NB4 (cell line): ENCODE results near the gene CUL1.

Source experiments
- DNase-seq: peaks from one replicate; pipeline ENCODE4 v3.0.0; 2010; ENCODE audit warnings: low read depth
- H3K4me3 ChIP-seq: one replicate; pipeline ENCODE4 v1.5.1; 2011; ENCODE audit warnings: mild to moderate bottlenecking, low read depth, low read length, moderate library complexity
- MYC ChIP-seq: IDR thresholded peaks from 2 replicates; pipeline ENCODE4 v1.6.1; 2011; ENCODE audit warnings: low read depth, low read length
- POLR2A ChIP-seq: IDR thresholded peaks from 2 replicates; pipeline ENCODE4 v1.6.1; 2011; ENCODE audit warnings: mild to moderate bottlenecking; ENCODE audit not compliant: insufficient read length; ENCODE audit errors: extremely low read depth
- TF ChIP-seq, protein P1 (sequence below): IDR thresholded peaks from one replicate; pipeline ENCODE4 v1.5.1; 2012; ENCODE audit warnings: low read depth, low read length
- TF ChIP-seq, protein P2 (sequence below): IDR thresholded peaks from 2 replicates; pipeline ENCODE4 v1.6.1; 2011; ENCODE audit warnings: low read depth, low read length

Gene CUL1

DNA sequence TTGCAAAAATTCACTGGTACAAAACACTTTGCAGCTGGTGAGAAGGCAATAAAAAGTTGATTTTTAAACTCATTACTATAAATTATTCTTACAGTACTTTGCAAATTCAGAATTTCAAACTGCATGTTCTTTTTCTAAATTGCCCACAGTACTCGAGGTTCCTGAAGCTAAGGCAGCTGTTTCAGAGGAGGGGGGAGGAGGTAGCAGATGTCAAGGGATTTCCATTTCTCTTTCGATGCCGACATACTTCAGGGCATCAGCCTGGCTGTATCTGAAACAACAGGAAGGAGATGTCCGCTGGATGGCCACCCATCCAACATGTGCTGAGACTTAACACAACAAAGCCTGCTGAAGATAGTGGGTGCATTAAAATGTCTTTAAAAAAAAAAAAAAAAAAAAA, 108.7 kb downstream of the CUL1 start:
- no peak overlapping the region for H3K4me3 ChIP-seq
- TF ChIP-seq, protein P1, sequence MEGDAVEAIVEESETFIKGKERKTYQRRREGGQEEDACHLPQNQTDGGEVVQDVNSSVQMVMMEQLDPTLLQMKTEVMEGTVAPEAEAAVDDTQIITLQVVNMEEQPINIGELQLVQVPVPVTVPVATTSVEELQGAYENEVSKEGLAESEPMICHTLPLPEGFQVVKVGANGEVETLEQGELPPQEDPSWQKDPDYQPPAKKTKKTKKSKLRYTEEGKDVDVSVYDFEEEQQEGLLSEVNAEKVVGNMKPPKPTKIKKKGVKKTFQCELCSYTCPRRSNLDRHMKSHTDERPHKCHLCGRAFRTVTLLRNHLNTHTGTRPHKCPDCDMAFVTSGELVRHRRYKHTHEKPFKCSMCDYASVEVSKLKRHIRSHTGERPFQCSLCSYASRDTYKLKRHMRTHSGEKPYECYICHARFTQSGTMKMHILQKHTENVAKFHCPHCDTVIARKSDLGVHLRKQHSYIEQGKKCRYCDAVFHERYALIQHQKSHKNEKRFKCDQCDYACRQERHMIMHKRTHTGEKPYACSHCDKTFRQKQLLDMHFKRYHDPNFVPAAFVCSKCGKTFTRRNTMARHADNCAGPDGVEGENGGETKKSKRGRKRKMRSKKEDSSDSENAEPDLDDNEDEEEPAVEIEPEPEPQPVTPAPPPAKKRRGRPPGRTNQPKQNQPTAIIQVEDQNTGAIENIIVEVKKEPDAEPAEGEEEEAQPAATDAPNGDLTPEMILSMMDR = no peak
- no peak for TF ChIP-seq POLR2A
- TF ChIP-seq MYC = no peak
- TF ChIP-seq, protein P2, sequence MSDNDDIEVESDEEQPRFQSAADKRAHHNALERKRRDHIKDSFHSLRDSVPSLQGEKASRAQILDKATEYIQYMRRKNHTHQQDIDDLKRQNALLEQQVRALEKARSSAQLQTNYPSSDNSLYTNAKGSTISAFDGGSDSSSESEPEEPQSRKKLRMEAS = no peak
- DNase-seq = no peak

DNA sequence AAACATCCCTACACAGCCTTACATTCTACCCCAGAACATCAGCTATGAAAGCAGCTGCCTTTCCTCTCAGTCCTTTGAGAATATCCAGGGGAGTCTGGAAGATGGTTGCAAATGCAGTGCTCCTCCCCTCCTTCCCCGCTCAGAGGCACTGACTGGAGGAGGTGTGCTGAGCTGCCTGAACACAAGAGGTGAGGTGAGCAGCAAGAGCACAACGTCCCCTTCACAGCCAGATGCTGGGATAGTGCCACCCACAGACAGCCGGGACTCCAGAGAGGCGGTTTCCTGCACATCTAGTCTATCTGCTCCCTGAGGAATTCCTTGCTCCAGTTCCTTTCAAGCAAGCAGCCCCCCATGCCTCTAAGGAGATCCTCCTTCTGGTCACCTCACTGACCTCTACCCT, 111.2 kb downstream of the CUL1 start:
- no peak for DNase-seq
- no peak overlapping the region for H3K4me3 ChIP-seq
- no peak for TF ChIP-seq MYC
- no peak for TF ChIP-seq POLR2A
- TF ChIP-seq, protein P1 = no peak
- TF ChIP-seq, protein P2 = no peak

DNA sequence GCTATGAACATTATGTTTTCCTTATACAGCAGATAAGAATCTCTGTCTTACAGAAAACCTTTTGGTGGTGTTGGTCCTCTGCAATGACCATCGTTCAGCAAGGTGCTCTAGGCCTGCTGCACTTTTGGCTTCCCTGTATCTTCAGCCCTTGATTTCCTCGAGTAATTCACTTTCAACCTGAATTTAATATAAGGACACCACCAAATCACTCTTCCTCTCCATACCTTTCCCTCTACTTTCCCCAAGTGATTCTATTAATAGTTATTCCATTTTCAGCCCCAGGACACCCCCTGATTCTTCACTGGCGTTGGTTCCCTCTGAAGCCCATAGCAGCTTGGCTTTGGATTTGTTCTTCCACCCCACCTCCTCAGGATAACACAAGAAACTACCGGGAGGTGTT, 113.2 kb downstream of the CUL1 start:
- DNase-seq = no peak
- TF ChIP-seq, protein P2 = no peak
- no peak for TF ChIP-seq POLR2A
- TF ChIP-seq MYC = no peak
- TF ChIP-seq, protein P1 = no peak

DNA sequence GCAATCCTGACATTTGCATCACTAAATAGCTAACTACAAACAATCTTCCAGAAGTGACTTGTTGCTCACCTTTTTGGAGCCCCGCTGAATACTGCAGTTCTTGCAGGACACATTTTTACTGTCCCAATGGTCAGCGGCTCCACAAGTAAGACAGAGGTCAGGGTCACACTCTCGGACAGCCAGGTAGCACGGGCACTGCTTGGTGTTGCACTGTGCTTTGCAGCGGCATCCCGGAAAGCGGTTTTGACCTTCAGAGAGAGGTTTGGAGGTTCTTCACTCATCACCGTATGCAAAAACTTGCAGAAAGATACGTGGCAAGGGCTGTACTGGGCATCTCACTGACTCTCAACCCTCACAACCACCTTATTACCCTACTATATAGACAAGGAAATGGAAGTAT, 115.2 kb downstream of the CUL1 start:
- no peak for DNase-seq
- H3K4me3 ChIP-seq = no peak overlapping the region
- TF ChIP-seq MYC (no peak), POLR2A (no peak)
- TF ChIP-seq, protein P2 = no peak
- TF ChIP-seq, protein P1 = no peak

More for the DNA sequence above, 113.2 kb downstream of the CUL1 start:
- no peak overlapping the region for H3K4me3 ChIP-seq

DNA sequence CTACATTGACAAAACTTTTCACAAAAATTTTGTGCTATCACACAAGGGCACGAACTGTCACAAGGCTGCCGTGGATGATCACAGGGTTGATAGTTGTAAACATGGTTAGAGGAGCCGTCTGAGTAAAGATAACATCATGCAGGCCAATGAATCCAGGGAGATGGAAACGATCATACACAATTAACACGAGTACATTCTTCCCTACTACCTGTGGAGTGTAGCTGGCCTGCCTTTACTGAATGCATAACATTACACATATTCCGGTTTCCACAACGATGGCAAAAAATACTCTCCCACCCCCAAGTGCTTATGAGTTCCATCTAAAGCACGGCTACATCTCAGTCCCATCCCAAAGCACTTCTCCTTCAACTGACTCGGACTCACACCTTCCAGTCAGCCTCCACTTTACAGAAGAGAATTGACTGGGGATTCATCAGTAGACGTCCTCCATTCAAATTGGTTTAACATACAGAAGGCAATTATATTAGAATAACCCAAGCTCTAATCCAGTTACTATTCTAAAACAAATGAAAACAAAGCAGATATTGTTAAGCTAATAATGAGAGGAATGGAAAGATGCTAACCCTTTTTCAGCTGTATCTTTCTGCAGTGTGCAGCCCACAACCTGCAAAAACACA, 116.3 kb downstream of the CUL1 start:
- DNase-seq = no peak
- TF ChIP-seq, protein P1 = no peak
- TF ChIP-seq POLR2A = no peak
- TF ChIP-seq MYC = no peak
- TF ChIP-seq, protein P2 = no peak
- H3K4me3 ChIP-seq = no peak overlapping the region

DNA sequence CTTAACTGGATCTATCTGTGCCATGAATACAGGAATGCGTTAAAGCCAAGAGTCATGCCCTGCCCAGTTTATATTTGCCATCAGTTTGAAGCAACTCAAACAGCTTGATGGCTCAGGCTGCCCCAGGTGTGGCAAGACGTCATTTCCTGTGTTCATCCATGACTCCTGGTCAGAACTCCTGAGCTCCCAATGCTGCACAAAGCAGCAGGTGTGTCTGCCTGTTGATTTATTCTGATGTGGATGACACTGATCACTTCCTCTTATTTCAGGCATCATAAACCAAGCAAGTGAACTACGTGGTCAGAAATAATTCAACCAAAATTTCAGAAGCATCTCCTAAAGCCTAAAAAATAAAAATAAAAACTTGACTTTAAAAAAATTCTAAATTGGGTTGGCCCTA, 116.9 kb downstream of the CUL1 start:
- no peak overlapping the region for H3K4me3 ChIP-seq
- no peak for DNase-seq
- no peak for TF ChIP-seq POLR2A
- TF ChIP-seq, protein P2 = no peak
- TF ChIP-seq, protein P1 = no peak
- TF ChIP-seq MYC = no peak
